HG03558 (cell line): ENCODE data around the gene TLE1.
"Not testable (repeated sequence)": the region's sequence is repeated elsewhere in the genome, so short reads cannot be mapped to it uniquely, and the experiment has no call there.

ENCODE experiments used
- ATAC-seq: cut with Tn5 transposase; IDR thresholded peaks from one replicate; pipeline ENCODE4 v1.9.1; 2021; ENCODE audit warnings: moderate number of reproducible peaks; ENCODE audit not compliant: unreplicated experiment; ENCODE audit errors: extremely low read depth

Gene TLE1

DNA sequence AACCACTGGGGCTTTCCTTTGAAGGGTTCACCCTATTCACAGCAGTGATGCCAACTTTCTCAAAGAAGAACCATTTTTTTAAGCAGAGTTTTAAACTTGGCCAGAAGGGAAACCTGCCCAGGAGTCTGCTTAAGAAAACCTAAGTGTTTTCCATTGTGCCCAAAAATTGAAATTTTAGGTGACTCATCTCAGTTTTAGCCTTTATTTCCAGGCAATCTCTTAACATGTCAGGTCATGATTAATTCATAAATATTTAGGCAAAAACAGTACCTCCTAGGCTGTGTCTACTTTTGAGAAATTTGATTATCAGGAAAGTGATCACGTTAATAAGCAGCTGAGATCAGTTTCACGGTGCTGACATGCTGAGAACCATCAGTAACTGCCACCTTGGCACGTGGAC lies 61.9 kb downstream of the TLE1 start:
- ATAC-seq = no peak

DNA sequence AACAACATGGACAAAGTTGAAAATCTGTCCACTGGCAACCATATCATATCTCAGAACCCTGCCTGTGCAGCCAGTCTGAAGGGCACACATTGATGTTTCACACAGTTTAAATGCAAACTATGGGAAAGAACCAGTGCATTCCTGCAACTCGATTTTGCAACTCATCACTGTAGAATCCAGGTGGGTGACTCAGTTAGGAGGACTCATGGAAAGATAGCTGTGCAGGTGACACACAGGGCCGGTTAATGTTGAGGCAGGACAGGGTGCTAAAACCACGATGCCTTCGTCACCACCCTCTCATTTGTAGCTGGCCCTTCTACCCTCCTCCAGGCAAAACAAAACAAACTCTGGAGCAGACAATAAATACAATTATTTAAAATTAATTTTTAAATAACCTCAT lies 62.8 kb downstream of the TLE1 start:
- no peak for ATAC-seq

GRCh38 chr9:81625969-81626368 lies 63.4 kb downstream of the TLE1 start:
- no peak for ATAC-seq

DNA sequence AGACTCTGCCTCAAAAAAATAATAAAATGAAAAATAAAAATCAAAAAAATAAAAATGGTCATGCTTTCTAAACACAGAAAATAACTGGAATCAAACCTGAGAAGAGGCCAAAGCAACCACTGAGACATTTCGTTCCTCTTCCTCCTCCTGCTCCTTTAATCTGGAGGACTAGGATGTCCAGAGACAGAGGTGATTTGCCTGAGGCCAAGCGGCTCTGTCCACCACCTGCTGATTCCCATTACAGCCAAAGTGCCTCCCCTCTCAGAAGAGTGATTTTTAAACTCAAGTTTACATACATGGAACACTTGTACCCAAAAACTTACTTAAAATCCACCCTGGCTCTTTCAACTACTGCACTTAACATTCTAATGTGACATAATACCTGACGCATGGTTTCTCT lies 65.6 kb downstream of the TLE1 start:
- no peak for ATAC-seq

DNA sequence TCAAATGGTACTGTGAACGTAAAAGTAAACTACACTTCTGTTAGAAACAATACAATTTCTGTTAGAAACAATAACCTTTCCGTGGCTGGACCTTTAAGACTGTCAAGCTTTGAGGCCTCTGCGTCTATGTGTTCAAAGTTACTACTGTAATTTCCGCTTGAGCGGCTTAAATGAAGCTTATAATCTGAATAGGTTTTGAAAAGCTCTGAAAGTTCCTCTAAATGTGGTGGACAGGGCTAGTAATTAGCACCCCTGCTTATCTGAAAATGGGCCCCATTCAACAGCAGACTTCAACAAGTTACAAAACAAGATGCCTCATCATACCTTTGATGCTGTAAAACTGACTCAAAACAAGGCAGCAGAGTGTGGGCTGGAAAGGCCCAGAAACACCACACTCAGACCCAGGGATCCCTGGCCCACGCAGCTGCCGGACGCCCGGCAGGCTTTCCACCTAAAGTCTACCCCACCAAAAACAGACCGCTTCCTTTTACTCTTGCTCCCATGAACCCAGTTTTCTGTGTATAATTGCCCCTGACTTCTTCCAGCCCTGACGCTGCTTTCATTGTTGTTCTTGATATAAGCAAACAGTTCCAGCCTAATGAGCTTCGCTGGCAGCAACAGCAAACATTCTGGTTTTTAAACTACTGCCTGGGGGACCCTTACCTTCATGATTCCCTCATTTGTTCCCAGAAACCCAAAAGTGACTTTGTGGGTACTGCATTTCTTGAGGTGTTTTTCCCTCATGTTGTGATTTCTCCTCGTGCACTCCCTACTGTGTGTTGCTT lies 66.7 kb downstream of the TLE1 start:
- no peak for ATAC-seq

DNA sequence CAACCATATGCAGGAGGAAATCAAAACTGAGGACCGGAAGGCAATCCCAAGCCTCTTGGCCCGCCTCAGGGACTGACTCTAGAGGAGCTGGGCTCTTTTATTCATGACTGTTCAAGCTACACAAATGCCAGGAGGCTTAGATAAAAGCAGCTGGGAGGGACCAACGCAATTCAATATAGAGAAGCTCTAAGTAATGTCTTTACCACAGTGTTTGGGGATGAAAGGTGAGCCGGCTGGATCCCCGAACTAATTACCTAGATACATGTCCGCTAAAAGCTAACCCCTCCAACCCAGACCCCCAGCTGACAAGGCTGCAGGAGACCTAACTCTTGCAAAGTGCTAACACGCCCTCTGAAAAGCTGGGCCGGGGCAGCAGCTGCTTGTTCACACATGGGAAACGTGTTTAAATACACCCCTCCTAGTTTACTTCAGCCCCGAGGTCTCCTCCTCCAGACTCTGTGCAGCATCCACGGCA lies 67.5 kb downstream of the TLE1 start:
- ATAC-seq = no peak

- no peak for ATAC-seq
Measured at GRCh38 chr9:81621118-81621517, 68.2 kb downstream of the TLE1 start.

DNA sequence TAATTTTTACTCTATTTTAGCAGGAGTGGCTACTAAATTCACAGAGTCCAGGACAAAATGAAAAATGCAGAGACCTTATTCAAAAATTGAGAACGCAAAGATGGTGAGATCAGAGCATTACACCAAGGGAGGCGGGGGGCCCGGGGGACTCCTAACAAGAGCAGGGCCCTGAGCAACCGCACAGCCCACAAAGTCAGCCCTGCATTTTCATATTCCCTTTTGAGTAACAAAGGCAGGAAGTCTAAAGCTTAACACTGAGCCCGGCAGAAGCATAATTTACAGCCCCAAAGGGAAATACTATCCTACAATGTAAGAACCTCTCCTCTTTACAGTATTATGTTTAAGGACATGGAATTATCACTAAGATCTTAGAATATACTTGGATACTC lies 69.4 kb downstream of the TLE1 start:
- no peak for ATAC-seq

GRCh38 chr9:81619353-81620001 lies 69.9 kb downstream of the TLE1 start:
- no peak for ATAC-seq

- ATAC-seq = no peak
Measured at GRCh38 chr9:81618923-81619322, 70.4 kb downstream of the TLE1 start.

DNA sequence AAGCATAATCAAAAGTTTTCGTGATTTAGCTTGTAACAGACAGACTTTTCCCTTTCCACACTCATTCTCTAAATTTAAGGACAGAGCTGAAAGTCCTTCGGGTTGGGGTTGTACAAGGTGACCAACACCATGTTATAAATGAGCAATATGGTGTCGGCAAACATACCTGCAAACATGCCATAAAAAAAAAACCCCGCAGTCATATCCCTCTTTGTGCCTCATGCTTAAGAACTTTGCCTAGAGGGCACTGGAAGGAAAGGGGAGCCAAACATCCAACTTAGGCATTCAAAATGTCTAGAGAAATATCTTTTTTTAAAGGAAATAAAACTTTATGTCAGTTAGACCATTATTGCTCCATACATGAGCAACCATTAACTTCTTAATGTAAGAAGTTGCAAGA lies 73.2 kb downstream of the TLE1 start:
- ATAC-seq = no peak

DNA sequence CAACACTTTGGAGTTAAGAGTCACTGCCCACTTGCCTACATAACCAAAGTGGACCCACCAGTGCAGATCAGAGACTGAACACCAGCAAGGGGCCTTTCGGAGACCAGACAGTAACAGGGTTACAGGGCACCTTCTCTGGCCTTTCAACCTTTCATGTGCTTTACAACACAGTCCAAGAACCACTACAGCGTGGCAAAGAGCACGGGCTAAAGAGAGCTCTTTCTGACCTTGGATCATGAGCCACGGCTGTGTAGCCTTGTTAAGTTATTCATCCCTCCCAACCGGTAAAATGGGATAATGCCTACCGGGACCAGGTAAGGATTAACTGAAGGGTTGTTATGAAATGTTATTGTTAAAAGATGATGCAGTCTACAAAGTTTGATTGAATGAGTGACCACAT lies 75.0 kb downstream of the TLE1 start:
- no peak for ATAC-seq

GRCh38 chr9:81613002-81613812 lies 76.1 kb downstream of the TLE1 start:
- ATAC-seq = no peak

- no peak for ATAC-seq
Measured at GRCh38 chr9:81611664-81612063, 77.7 kb downstream of the TLE1 start.

DNA sequence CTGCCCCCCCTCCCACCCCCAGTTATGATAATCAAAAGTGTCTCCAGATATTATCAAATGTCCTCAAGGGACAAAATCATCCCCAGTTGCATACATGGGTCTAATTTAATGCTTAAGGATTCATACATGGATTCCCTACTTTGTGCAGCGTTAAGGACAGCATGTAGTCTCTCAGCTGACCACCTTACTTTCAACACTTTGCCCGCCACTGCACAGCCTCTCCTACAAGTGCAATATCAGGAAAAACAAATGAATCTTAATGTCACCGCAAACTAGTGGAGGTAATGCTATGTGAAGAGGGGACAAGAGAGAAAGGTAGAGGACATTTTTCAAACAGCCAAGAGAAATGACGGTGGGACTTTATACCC lies 78.6 kb downstream of the TLE1 start:
- ATAC-seq = no peak

DNA sequence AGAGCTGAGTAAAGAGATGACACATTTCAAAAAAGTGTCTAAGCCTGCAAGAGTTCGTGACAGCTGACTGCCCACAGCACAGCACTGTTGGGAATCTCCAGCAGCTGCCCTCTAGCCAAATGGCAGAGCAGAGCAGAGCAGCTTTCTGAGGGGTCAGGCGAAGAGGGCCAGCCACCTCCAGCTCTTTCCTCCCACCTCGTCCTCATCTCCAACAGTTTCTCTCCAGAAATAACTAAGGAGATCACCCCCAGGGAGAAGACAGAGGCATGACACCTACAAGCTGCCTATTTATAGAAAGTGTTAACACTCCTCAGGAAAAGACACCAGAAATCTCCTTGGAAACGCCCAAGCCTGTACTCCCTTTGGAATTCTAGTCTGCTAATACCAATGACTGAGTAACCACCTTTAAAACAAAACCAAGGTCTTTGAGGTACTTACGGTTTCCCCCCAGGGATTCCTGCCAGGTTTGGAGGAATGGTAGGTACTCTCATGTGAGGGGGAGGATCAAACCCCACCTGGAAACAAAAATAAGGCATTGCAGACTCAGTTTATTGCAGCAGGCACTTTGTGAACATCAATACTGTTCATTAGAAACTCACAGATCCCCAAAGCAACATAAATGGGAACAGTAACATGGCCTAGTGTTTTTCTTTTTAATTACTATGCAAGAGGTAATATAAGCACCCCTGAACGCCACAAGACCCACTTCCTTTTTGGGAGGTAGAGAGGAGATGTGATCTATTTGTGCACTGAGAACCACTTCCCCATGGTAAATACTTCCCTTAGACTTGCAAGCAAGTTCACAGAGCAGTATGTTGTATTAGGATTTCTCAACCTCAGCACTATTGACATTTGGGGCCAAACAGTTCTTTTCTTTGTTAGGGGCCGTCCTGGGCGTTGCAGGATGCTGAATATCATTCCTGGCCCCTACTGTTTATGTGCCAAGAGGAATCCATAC lies 79.3 kb downstream of the TLE1 start:
- ATAC-seq = no peak

- ATAC-seq = no peak
Measured at GRCh38 chr9:81608289-81608657, 81.1 kb downstream of the TLE1 start.

DNA sequence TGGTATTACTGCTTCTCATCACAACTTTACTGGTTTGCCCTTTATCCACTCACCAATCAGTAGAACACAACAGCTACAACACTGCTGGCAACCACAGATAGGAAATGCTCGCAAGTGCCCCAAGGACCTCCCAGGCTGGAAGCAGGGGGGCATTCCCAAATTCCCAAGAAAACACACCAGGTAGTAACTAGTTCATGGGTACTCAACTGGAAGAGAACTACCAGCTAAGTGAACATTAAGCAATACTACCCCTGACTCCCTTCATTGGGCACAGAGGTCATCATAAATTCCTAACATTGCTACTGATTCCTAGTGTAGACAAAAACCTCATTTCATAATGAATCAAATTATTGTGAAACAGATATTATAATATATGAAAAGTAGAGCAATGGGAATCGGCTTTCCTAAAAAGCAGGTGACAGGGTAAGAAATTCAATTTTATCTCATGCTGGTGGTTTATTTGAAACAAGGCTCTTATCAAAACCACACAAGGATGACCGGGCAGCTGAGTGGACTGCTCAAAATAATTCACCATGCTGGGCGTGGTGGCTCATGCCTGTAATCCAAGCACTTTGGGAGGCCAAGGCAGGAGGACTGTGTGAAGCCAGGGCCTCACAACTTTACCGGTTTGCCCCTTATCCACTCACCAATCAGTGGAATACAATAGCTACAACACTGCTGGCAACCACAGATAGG lies 81.6 kb downstream of the TLE1 start:
- no peak for ATAC-seq

- not testable (repeated sequence) for ATAC-seq
Measured at GRCh38 chr9:81606261-81606660, 83.1 kb downstream of the TLE1 start.
